Mucosa of descending colon (tissue), 3 donors: Measurements from ENCODE around the gene EEF1G. TPM values are rescaled to one million over a fixed set of nuclear protein-coding genes. Genes with fewer than 3 reads are reported as not detected.
"Not testable (repeated sequence)": the region's sequence is repeated elsewhere in the genome, so short reads cannot be mapped to it uniquely, and the experiment has no call there.

ENCODE experiments used
- ATAC-seq: fragments of 200-7000 bp; cut with Tn5 transposase; one replicate; pipeline ENCODE4 v1.9.1; 2020; ENCODE audit warnings: mild to moderate bottlenecking, moderate library complexity
- DNase-seq, 3 donors: peaks; one replicate each; pipeline ENCODE4 v3.0.0-alpha.2; 2020
- H3K36me3 ChIP-seq: fragments of 200-600 bp; one replicate; pipeline ENCODE4 v1.8.0; 2021; ENCODE audit warnings: low read depth, mild to moderate bottlenecking
- H3K4me1 ChIP-seq: fragments of 200-600 bp; one replicate; pipeline ENCODE4 v1.8.0; 2021; ENCODE audit warnings: low read depth, mild to moderate bottlenecking
- H3K4me3 ChIP-seq: fragments of 200-600 bp; one replicate; pipeline ENCODE4 v1.8.0; 2021; ENCODE audit warnings: mild to moderate bottlenecking
- H3K9me3 ChIP-seq: fragments of 200-600 bp; one replicate; pipeline ENCODE4 v1.8.0; 2021; ENCODE audit warnings: mild to moderate bottlenecking
- intact Hi-C, 2 donors: fragments of 100-400 bp; cut with DNase I in 1 of 2; cut with micrococcal nuclease in 1 of 2; formaldehyde crosslinking; loops; one replicate each; pipeline versions ENCODE4 v1.11.0 to v1.11.1; 2022; cut with DNase I, micrococcal nuclease
- total RNA-seq, 3 donors: library from RNA; stranded (reverse); fragmentation: NEBNext Ultra II Directional in 2 of 3; extraction: Animal tissue kit (Norgen Biotek cat#: 25700) in 2 of 3; gene quantifications; one replicate each; pipeline versions ENCODE4 v1.2.1 to v1.2.4, GENCODE V29; 2021 to 2023
- TF ChIP-seq, protein P1 (sequence below): fragments of 200-600 bp; IDR thresholded peaks from one replicate; pipeline ENCODE4 v1.8.0; 2022; ENCODE audit warnings: antibody characterized with exemption, mild to moderate bottlenecking
- donor health status: DM: no; HTN: no; CAD: no; lungs with moderate emphysema.
- donor health status: DM: no; HTN: no; CAD: no.
- donor health status: DM: no; HTN: yes; CAD: no.

The EEF1G gene
- total RNA-seq, 3 donors from 2014 or later: 1,059 to 1,365 (median 1,164) TPM

DNA sequence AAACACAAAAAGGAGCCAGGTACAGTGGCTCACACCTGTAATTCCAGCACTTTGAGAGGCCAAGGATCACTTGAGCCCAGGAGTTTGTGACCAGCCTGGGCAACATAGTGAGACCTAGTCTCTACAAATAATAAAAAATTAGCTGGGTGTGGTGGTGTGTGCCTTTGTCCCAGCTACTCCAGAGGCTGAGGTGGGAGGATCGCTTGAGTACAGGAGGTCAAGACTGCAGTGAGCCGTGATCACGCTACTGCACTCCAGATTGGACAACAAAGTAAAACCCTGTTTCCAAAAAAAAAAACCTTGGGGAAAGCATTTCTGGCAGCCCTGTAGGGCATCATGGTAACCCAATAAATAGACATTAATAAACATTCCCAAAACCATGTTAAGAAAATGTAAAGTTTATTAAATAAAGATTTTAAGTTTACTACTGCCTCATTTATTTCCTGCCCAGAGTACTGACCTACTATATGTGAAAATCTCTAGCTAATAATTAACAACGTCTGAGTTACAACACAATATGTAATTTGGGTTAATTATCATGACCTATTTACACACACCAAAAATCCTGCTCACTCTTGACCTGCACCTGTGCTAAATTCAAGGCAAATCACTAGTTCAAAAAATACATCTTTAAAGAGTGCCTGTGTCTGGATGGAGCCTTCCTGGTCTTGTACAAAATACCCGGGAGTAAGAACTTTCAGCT lies 8.4 kb downstream of the EEF1G start:
- no peaks in the 10 kb centered on the region for H3K9me3 ChIP-seq
- TF ChIP-seq, protein P1, sequence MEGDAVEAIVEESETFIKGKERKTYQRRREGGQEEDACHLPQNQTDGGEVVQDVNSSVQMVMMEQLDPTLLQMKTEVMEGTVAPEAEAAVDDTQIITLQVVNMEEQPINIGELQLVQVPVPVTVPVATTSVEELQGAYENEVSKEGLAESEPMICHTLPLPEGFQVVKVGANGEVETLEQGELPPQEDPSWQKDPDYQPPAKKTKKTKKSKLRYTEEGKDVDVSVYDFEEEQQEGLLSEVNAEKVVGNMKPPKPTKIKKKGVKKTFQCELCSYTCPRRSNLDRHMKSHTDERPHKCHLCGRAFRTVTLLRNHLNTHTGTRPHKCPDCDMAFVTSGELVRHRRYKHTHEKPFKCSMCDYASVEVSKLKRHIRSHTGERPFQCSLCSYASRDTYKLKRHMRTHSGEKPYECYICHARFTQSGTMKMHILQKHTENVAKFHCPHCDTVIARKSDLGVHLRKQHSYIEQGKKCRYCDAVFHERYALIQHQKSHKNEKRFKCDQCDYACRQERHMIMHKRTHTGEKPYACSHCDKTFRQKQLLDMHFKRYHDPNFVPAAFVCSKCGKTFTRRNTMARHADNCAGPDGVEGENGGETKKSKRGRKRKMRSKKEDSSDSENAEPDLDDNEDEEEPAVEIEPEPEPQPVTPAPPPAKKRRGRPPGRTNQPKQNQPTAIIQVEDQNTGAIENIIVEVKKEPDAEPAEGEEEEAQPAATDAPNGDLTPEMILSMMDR: no peak
- ATAC-seq (no peak), DNase-seq (peak in 1 of 3 donors; percentile 12)
- H3K4me3 ChIP-seq: no peak overlapping the region
- intact Hi-C loops: no loop called here
- H3K4me1 ChIP-seq: peaks cover 10% of the 10 kb centered on the region
- peaks cover 6% of the 10 kb centered on the region for H3K36me3 ChIP-seq

DNA sequence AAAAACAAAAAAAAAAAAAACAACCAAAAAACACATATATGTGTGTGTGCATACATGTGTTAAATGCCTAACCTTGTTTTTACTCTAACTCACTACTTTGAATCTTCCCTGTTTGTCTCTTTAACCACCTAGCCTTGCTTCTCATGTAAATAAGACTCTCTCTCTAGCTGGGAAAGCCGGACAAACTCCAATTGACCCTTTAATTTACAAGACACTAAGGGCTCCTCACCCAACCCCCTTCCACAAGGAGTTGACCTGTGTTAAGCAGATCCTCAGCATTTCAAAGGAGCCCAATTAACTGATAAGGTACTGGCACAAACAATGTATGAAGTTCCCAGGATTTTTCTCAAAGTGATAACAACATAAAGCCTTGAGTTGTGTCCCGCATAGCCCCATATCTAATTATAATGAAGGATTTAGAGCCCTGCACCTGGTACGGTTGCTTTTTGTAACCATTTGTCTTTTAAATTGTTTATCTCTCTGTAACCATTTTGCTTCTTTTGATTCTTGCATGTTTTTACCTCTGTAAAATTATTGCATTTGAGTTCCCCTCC lies 11.9 kb downstream of the EEF1G start:
- ATAC-seq, H3K4me3 ChIP-seq, H3K36me3 ChIP-seq, intact Hi-C loops, H3K9me3 ChIP-seq, DNase-seq: not testable (repeated sequence)
- peaks cover 26% of the 10 kb centered on the region for H3K4me1 ChIP-seq

DNA sequence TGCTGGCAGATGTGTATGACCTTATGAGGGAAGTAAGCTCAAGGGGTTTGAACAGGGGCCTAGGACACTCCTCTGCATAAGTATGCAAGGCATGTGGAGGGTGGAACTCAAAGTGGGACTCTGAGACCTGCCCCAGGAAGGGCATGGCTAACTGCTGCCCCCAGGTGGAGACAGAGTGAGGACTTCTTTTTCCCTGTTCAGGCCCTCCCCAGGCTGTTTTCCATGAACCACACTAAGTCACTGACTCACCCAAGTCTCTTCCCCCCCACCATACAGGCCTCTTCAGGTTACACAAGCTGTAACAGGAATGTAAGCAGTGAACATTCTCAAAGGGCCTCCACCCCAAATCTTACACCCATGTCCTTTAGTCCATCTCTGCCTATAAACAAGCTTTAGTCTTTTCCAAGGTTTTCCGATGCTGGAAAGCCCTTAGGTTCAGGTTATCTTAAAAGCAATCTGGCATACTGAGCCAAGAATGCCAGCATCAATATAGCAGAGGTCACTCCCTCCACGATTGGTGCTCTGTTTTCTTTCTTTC lies 13.1 kb downstream of the EEF1G start:
- DNase-seq: peak; percentile 75 to 93 (median 86)
- no peaks in the 10 kb centered on the region for H3K9me3 ChIP-seq
- TF ChIP-seq, protein P1: peak; percentile 47
- peak; percentile 63 for ATAC-seq
- intact Hi-C loops: no loop called here
- H3K36me3 ChIP-seq: peaks cover 4% of the 10 kb centered on the region
- H3K4me1 ChIP-seq: peaks cover 37% of the 10 kb centered on the region
- H3K4me3 ChIP-seq: no peak overlapping the region

DNA sequence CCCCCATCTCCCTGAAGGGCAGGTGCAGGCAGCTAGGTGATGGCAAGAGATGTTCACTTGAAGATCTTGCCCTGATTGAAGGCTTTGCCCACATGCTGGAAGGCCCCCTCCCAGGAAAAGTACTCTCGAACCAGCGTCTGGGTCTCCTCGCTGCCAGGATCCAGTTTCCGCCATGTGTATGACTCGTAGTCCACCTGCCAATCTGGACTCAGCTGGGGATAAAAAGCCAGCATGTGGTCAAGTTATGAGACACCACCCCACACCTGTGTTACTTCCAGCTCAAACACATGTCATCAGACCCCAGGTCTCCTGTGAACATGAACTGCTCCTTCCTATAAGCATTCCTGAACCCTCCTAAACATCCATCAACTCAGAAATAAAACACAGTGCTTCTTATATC lies 14.1 kb downstream of the EEF1G start:
- H3K4me3 ChIP-seq, H3K9me3 ChIP-seq, ATAC-seq, H3K36me3 ChIP-seq: not testable (repeated sequence)
- H3K4me1 ChIP-seq: peaks cover 47% of the 10 kb centered on the region
- intact Hi-C loops: loop anchor here in 1 of 2 donors (5.0 kb wide), 1 partner anchor 137 kb away; no protein-coding TSS in a partner anchor
- peak in 1 of 3 donors; percentile 38 for DNase-seq

DNA sequence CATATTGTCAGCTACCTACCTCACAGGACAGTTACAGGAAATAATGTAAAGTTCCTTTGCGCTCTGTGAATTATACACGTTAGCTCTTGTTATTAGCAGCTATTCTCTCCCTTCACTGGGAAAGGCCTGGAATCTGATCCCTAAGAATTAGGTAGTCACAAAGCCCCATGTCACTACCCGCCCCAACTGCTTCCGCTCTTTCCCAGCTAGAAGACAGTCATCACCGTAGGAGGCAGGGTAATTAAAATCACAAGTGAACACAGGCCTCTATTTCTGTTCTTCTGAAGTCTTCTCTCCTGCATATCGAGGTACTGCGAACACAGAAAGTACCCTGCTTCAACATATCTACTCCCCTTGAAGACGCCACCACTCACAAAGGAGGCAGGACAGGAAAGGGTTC lies 14.5 kb downstream of the EEF1G start:
- Histone ChIP-seq H3K4me1 (peaks cover 51% of the 10 kb centered on the region), H3K4me3 (no peak overlapping the region), H3K9me3 (no peaks in the 10 kb centered on the region), H3K36me3 (peaks cover 4% of the 10 kb centered on the region)
- DNase-seq: no peak
- ATAC-seq: no peak
- intact Hi-C loops: loop anchor here in 1 of 2 donors (5.0 kb wide), 1 partner anchor 137 kb away; no protein-coding TSS in a partner anchor
- TF ChIP-seq, protein P1: no peak

DNA sequence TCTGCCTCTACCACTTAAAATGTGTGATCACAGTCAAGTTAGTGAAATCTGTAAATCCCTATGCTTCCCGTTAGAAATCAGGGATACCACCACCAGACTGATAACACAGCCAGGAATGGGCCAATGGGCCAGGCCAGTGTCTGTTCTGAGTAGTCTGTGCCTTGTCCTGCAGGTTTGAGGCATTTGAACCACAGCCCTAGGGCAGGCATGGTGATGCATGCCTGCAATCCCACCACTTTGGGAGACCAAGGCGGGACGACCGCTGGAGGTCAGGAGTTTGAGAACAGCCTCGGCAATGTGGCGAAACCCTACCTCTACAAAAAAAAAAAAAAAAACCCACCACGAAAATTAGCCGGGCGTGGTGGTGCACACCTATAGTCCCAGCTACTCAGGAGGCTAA lies 15.0 kb downstream of the EEF1G start:
- ATAC-seq (no peak), DNase-seq (peak in 1 of 3 donors; percentile 54)
- peaks cover 57% of the 10 kb centered on the region for H3K4me1 ChIP-seq
- TF ChIP-seq, protein P1: no peak
- intact Hi-C loops: loop anchor here in 1 of 2 donors (5.0 kb wide), 1 partner anchor 136 kb away; no protein-coding TSS in a partner anchor
- no peaks in the 10 kb centered on the region for H3K9me3 ChIP-seq
- no peak overlapping the region for H3K4me3 ChIP-seq
- H3K36me3 ChIP-seq: peaks cover 4% of the 10 kb centered on the region
